GM21737 (cell line): ENCODE measurements around the gene DCLRE1B.
"Not testable (repeated sequence)": the region's sequence is repeated elsewhere in the genome, so short reads cannot be mapped to it uniquely, and the experiment has no call there.

ENCODE experiments used
- ATAC-seq: cut with Tn5 transposase; IDR thresholded peaks from one replicate; pipeline ENCODE4 v1.9.1; 2021; ENCODE audit warnings: mild to moderate bottlenecking, moderate library complexity; ENCODE audit not compliant: unreplicated experiment

The DCLRE1B gene

GRCh38 chr1:113946112-113946511, 41.0 kb downstream of the DCLRE1B start:
- ATAC-seq = no peak

GRCh38 chr1:113946678-113947387, 41.7 kb downstream of the DCLRE1B start:
- no peak for ATAC-seq

GRCh38 chr1:113947388-113948107, 42.4 kb downstream of the DCLRE1B start:
- no peak for ATAC-seq

GRCh38 chr1:113948151-113948550, 43.0 kb downstream of the DCLRE1B start:
- ATAC-seq = not testable (repeated sequence)

- ATAC-seq = no peak
Measured at GRCh38 chr1:113949007-113949406, 43.9 kb downstream of the DCLRE1B start.

GRCh38 chr1:113950908-113951307, 45.8 kb downstream of the DCLRE1B start:
- ATAC-seq = no peak

GRCh38 chr1:113951719-113952118, 46.6 kb downstream of the DCLRE1B start:
- ATAC-seq = no peak

GRCh38 chr1:113957984-113958383, 52.9 kb downstream of the DCLRE1B start:
- no peak for ATAC-seq

GRCh38 chr1:113958691-113959090, 53.6 kb downstream of the DCLRE1B start:
- ATAC-seq = no peak

- no peak for ATAC-seq
Measured at GRCh38 chr1:113963281-113963906, 58.3 kb downstream of the DCLRE1B start.
